PC-3 (cell line): ENCODE results near the gene CSF1. TPM values are rescaled to one million over a fixed set of nuclear protein-coding genes. Genes with fewer than 3 reads are reported as not detected.

Experiments used
- ATAC-seq: fragments of 200-7000 bp; cut with Tn5 transposase; 2 replicates; pipeline ENCODE4 v1.9.1; 2020; ENCODE audit warnings: mild to moderate bottlenecking, moderate library complexity
- BruUV-seq: library from RNA; stranded (reverse); fragments of 400-500 nt; replicated peaks from 2 replicates; lab custom pipeline; 2021; lab: Mats Ljungman, UMichigan
- CTCF ChIA-PET: fragments of 300-600 bp; sonication (Branson Sonifier 250); formaldehyde crosslinking; loops from one replicate; lab custom pipeline; 2022; ENCODE audit warnings: antibody characterized with exemption; lab: Charles Lee
- POLR2A ChIA-PET: fragments of 300-600 bp; sonication (Branson Sonifier 250); formaldehyde crosslinking; loops from one replicate; lab custom pipeline; 2022; ENCODE audit warnings: antibody characterized with exemption; ENCODE audit not compliant: unreplicated experiment; lab: Charles Lee
- DNase-seq: peaks from one replicate; pipeline ENCODE4 v3.0.0-alpha.2; 2015
- H2AFZ ChIP-seq: fragments of 300-600 bp; sonication (generic); 2 replicates; pipeline ENCODE4 v1.6.0; 2016; ENCODE audit warnings: antibody characterized with exemption, low read length
- H3F3A ChIP-seq: fragments of 300-600 bp; sonication (generic); one replicate; pipeline ENCODE4 v1.6.0; 2017; ENCODE audit warnings: antibody characterized with exemption, low read length, control low read depth, mild to moderate bottlenecking; ENCODE audit not compliant: unreplicated experiment
- H3K27ac ChIP-seq: fragments of 300-600 bp; sonication (generic); 2 replicates; pipeline ENCODE4 v1.5.1; 2016; ENCODE audit warnings: mild to moderate bottlenecking, low read length
- H3K27me3 ChIP-seq: fragments of 300-600 bp; sonication (generic); 2 replicates; pipeline ENCODE4 v1.6.1; 2016; ENCODE audit warnings: low read length, mixed read lengths
- H3K36me3 ChIP-seq: fragments of 300-600 bp; sonication (generic); 2 replicates; pipeline ENCODE4 v1.6.1; 2016; ENCODE audit warnings: low read depth, mixed run types, low read length, mixed read lengths
- H3K4me1 ChIP-seq: fragments of 300-600 bp; sonication (generic); 2 replicates; pipeline ENCODE4 v1.5.1; 2016; ENCODE audit warnings: low read length; ENCODE audit not compliant: insufficient read depth
- H3K4me2 ChIP-seq: fragments of 300-600 bp; sonication (generic); 2 replicates; pipeline ENCODE4 v1.6.0; 2016; ENCODE audit warnings: low read length
- H3K4me3 ChIP-seq: fragments of 300-600 bp; sonication (generic); 2 replicates; pipeline ENCODE4 v1.5.1; 2016; ENCODE audit warnings: mild to moderate bottlenecking, low read length, mixed read lengths
- H3K79me2 ChIP-seq: fragments of 300-600 bp; sonication (generic); 2 replicates; pipeline ENCODE4 v1.6.1; 2017; ENCODE audit warnings: low read length, mixed read lengths
- H3K9ac ChIP-seq: fragments of 300-600 bp; sonication (generic); 2 replicates; pipeline ENCODE4 v1.6.0; 2016; ENCODE audit warnings: mild to moderate bottlenecking, low read length
- H3K9me2 ChIP-seq: fragments of 300-600 bp; sonication (generic); replicated peaks from 2 replicates; pipeline ENCODE4 v1.6.1; 2016; ENCODE audit warnings: mixed run types, low read length, mixed read lengths
- H3K9me3 ChIP-seq: fragments of 300-600 bp; sonication (generic); 2 replicates; pipeline ENCODE4 v1.6.1; 2016; ENCODE audit warnings: low read length, mixed read lengths
- H4K20me1 ChIP-seq: fragments of 300-600 bp; sonication (generic); 2 replicates; pipeline ENCODE4 v1.6.1; 2016; ENCODE audit warnings: low read length, mixed read lengths
- EZH2 ChIP-seq: fragments of 300-600 bp; sonication (generic); IDR thresholded peaks from one replicate; pipeline ENCODE4 v1.6.1; 2017; ENCODE audit warnings: antibody characterized with exemption, mild to moderate bottlenecking, low read length; ENCODE audit not compliant: unreplicated experiment
- EZH2phosphoT487 ChIP-seq: fragments of 300-600 bp; sonication (generic); IDR thresholded peaks from 2 replicates; pipeline ENCODE4 v1.6.1; 2018; ENCODE audit warnings: mild to moderate bottlenecking, antibody characterized with exemption, low read length, borderline replicate concordance
- intact Hi-C: fragments of 100-400 bp; cut with micrococcal nuclease; formaldehyde crosslinking; loops from 2 replicates; pipeline ENCODE4 v1.9.0; 2023
- total RNA-seq: library from RNA; depleted of rRNA; stranded (reverse); fragments of >200 nt; gene quantifications from 2 replicates; pipeline ENCODE4 v1.2.3, GENCODE V29; 2014
- TF ChIP-seq, protein P1 (sequence below): fragments of 300-600 bp; sonication (generic); conservative IDR thresholded peaks from 2 replicates; pipeline ENCODE4 v1.5.1; 2017; ENCODE audit warnings: antibody characterized with exemption, low read depth, mild to moderate bottlenecking, low read length

The CSF1 gene
- total RNA-seq, 1 experiment from 2014 or later: 2.0 TPM

DNA sequence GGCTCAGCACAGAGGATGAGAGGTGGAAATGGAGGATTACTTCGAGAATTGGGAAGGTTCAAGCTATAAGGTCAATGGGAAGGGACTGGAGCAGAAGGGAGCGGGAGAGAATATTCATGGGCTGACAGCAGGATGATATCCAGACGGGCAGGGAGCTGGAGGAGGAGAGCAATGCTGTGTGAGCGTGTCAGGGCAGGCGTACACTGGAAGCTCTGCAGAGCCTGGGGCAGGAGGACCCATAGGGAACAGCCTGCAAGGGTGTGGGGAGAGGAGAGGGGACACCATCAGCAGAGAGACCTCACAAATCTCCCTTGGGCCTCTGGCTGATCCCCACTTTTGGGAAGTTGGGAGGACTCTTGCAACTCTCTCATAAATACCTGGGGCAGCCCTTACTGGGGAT, 13.7 kb downstream of the CSF1 start:
- Histone ChIP-seq H3F3A (no peaks in the 10 kb centered on the region), H3K9ac (no peak overlapping the region), H3K79me2 (no peaks in the 10 kb centered on the region), H3K27ac (no peak overlapping the region), H2AFZ (no peak overlapping the region), H3K4me1 (no peaks in the 10 kb centered on the region), H3K9me2 (no peaks in the 10 kb centered on the region), H3K4me3 (no peak overlapping the region), H3K36me3 (no peaks in the 10 kb centered on the region), H4K20me1 (no peaks in the 10 kb centered on the region), H3K9me3 (no peaks in the 10 kb centered on the region), H3K4me2 (no peak overlapping the region), H3K27me3 (no peaks in the 10 kb centered on the region)
- ATAC-seq (no peak), DNase-seq (no peak)
- no TSS peak for BruUV-seq
- ChIA-PET CTCF (interaction anchor here (0.8 kb wide), 1 partner anchor 35 kb away, joined by 3 read pairs; no protein-coding TSS in a partner anchor), POLR2A (no interaction called here)
- TF ChIP-seq, protein P1, sequence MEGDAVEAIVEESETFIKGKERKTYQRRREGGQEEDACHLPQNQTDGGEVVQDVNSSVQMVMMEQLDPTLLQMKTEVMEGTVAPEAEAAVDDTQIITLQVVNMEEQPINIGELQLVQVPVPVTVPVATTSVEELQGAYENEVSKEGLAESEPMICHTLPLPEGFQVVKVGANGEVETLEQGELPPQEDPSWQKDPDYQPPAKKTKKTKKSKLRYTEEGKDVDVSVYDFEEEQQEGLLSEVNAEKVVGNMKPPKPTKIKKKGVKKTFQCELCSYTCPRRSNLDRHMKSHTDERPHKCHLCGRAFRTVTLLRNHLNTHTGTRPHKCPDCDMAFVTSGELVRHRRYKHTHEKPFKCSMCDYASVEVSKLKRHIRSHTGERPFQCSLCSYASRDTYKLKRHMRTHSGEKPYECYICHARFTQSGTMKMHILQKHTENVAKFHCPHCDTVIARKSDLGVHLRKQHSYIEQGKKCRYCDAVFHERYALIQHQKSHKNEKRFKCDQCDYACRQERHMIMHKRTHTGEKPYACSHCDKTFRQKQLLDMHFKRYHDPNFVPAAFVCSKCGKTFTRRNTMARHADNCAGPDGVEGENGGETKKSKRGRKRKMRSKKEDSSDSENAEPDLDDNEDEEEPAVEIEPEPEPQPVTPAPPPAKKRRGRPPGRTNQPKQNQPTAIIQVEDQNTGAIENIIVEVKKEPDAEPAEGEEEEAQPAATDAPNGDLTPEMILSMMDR: no peak
- TF ChIP-seq EZH2 (no peak), EZH2phosphoT487 (no peak)
- intact Hi-C loops: no loop called here

DNA sequence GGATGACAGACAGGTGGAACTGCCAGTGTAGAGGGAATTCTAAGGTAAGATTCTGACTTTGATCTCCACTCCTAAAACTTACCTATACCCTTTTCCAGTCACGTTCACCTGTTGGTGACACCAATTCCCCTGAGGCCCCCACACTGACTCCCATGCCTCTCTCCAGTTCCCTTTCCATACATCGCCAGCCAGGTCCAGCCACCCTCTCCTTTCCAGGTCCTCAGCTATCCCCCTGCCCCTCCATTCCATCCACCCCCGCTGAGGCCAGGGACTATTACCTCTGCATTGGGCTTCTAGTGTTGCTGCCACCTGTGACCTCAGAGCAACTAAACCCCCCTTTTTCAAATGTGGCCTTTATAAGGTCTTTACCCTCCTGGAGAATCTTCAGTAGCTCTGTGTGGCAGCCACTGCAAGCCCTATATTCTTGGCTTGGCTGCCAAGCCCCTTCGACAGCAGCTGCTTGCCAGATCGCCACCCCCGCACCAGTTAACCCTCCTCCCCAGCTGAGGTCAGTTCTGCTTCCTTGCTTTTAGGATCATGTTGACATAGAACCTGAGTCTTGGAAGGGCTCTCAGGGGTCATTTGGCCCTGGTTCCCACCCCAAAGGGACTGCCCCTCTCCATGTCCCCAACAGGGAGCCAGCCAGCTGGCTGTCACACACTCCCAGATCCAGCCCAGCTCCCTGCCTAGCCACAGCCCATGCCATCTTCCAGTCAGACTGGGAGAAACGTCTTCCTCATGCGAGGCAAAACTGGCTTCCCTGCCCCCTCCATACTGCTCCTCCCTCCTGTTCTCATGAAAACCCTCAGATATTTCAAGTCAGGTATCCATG, 14.7 kb downstream of the CSF1 start:
- BruUV-seq: no TSS peak
- H4K20me1 ChIP-seq: no peaks in the 10 kb centered on the region
- no peak overlapping the region for H2AFZ ChIP-seq
- no peaks in the 10 kb centered on the region for H3F3A ChIP-seq
- H3K4me2 ChIP-seq: no peak overlapping the region
- no peaks in the 10 kb centered on the region for H3K4me1 ChIP-seq
- intact Hi-C loops: no loop called here
- POLR2A ChIA-PET: no interaction called here
- CTCF ChIA-PET: no interaction called here
- no peaks in the 10 kb centered on the region for H3K36me3 ChIP-seq
- no peak for ATAC-seq
- H3K27me3 ChIP-seq: no peaks in the 10 kb centered on the region
- DNase-seq: no peak
- TF ChIP-seq, protein P1: no peak
- no peak for TF ChIP-seq EZH2phosphoT487
- no peak for TF ChIP-seq EZH2
- H3K79me2 ChIP-seq: no peaks in the 10 kb centered on the region
- H3K27ac ChIP-seq: no peak overlapping the region
- H3K9me3 ChIP-seq: no peaks in the 10 kb centered on the region
- no peak overlapping the region for H3K4me3 ChIP-seq
- H3K9ac ChIP-seq: no peak overlapping the region
- no peaks in the 10 kb centered on the region for H3K9me2 ChIP-seq
